OCI-LY3 (cell line): ENCODE results near the gene TNKS1BP1.
"Not testable (repeated sequence)": the region's sequence is repeated elsewhere in the genome, so short reads cannot be mapped to it uniquely, and the experiment has no call there.

ENCODE experiments used
- H2AFZ ChIP-seq: fragments of 200-600, 300-600 bp; shearing (Covaris generic); 2 replicates; pipeline ENCODE4 v1.6.0; 2014; ENCODE audit warnings: antibody characterized with exemption, low read depth, low read length
- H3K27ac ChIP-seq: fragments of 200-600, 300-600 bp; sonication (generic); 2 replicates; pipeline ENCODE4 v1.5.1; 2014; ENCODE audit warnings: mild to moderate bottlenecking, low read length, moderate library complexity, mixed read lengths
- H3K27me3 ChIP-seq: fragments of 200-600, 300-600 bp; sonication (generic); 2 replicates; pipeline ENCODE4 v1.6.1; 2014; ENCODE audit warnings: low read depth, low read length, mixed read lengths
- H3K36me3 ChIP-seq: fragments of 200-600, 300-600 bp; sonication (generic); replicated peaks from 2 replicates; pipeline ENCODE3; 2014; ENCODE audit warnings: low read depth, low read length, mixed read lengths
- H3K4me1 ChIP-seq: fragments of 300-600, 200-600 bp; sonication (generic); 2 replicates; pipeline ENCODE4 v1.6.1; 2014; ENCODE audit warnings: low read length, mixed read lengths
- H3K4me2 ChIP-seq: fragments of 200-600, 300-600 bp; sonication (generic); 2 replicates; pipeline ENCODE4 v1.6.1; 2014; ENCODE audit warnings: low read length, mixed read lengths
- H3K4me3 ChIP-seq: fragments of 300-600, 200-600 bp; sonication (generic); 2 replicates; pipeline ENCODE4 v1.5.1; 2014; ENCODE audit warnings: antibody characterized with exemption, mild to moderate bottlenecking, low read length, moderate library complexity
- H3K79me2 ChIP-seq: fragments of 300-600, 200-600 bp; shearing (Covaris generic); 2 replicates; pipeline ENCODE4 v1.6.1; 2014; ENCODE audit warnings: mild to moderate bottlenecking, low read length, mixed read lengths
- H3K9ac ChIP-seq: fragments of 300-600, 200-600 bp; shearing (Covaris generic); 2 replicates; pipeline ENCODE4 v1.6.0; 2014; ENCODE audit warnings: mild to moderate bottlenecking, low read length, moderate library complexity
- H3K9me3 ChIP-seq: fragments of 200-600, 300-600 bp; shearing (Covaris generic); 2 replicates; pipeline ENCODE4 v1.6.1; 2014; ENCODE audit warnings: low read length, mixed read lengths; ENCODE audit not compliant: insufficient read depth
- H4K20me1 ChIP-seq: fragments of 200-600, 300-600 bp; sonication (generic); 2 replicates; pipeline ENCODE4 v1.6.1; 2016; ENCODE audit warnings: low read length, mixed read lengths; ENCODE audit not compliant: insufficient read depth
- CTCF ChIP-seq: fragments of 200-600, 300-600 bp; sonication (generic); IDR thresholded peaks from 2 replicates; pipeline ENCODE4 v1.5.1; 2014; ENCODE audit warnings: antibody characterized with exemption, low read length, low read depth
- EZH2phosphoT487 ChIP-seq: fragments of 200-600 bp; shearing (Covaris generic); IDR thresholded peaks from 2 replicates; pipeline ENCODE4 v1.6.1; 2018; ENCODE audit warnings: antibody characterized with exemption, mixed run types, low read depth

Gene TNKS1BP1

GRCh38 chr11:57288771-57289579 is 35.8 kb downstream of the TNKS1BP1 start:
- no peak overlapping the region for H3K9ac ChIP-seq
- no peaks in the 10 kb centered on the region for H3K36me3 ChIP-seq
- no peaks in the 10 kb centered on the region for H3K4me1 ChIP-seq
- TF ChIP-seq CTCF (no peak), EZH2phosphoT487 (no peak)
- no peaks in the 10 kb centered on the region for H3K79me2 ChIP-seq
- no peak overlapping the region for H3K4me3 ChIP-seq
- no peak overlapping the region for H3K4me2 ChIP-seq
- peaks cover 30% of the 10 kb centered on the region for H3K27me3 ChIP-seq
- H3K27ac ChIP-seq, result no peak overlapping the region
- no peaks in the 10 kb centered on the region for H3K9me3 ChIP-seq
- H4K20me1 ChIP-seq, result no peaks in the 10 kb centered on the region
- no peak overlapping the region for H2AFZ ChIP-seq

DNA sequence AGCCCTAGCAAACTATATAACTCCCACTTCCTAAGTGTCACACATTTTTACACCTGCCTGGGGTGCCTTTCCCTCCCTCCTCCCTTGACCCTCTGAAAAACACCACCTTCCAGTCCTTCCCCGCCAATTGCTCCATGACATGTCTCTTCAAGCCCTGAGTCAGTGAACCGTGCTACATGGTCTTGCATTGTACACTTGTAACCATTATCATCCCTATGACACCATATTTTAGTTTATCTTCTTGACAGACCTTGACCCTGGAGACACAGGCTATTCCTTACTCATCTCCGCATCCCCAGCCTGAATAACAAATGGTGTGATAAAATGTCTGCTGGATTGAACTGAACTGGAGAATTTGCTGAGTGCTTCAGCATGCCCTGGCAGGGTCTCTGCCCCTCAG is 36.9 kb downstream of the TNKS1BP1 start:
- no peaks in the 10 kb centered on the region for H3K9me3 ChIP-seq
- no peak overlapping the region for H3K27ac ChIP-seq
- no peaks in the 10 kb centered on the region for H3K79me2 ChIP-seq
- H3K4me3 ChIP-seq, result no peak overlapping the region
- no peaks in the 10 kb centered on the region for H3K4me1 ChIP-seq
- H3K9ac ChIP-seq, result no peak overlapping the region
- no peaks in the 10 kb centered on the region for H3K36me3 ChIP-seq
- TF ChIP-seq CTCF (no peak), EZH2phosphoT487 (no peak)
- H4K20me1 ChIP-seq, result no peaks in the 10 kb centered on the region
- peaks cover 30% of the 10 kb centered on the region for H3K27me3 ChIP-seq
- H2AFZ ChIP-seq, result no peak overlapping the region
- no peak overlapping the region for H3K4me2 ChIP-seq

DNA sequence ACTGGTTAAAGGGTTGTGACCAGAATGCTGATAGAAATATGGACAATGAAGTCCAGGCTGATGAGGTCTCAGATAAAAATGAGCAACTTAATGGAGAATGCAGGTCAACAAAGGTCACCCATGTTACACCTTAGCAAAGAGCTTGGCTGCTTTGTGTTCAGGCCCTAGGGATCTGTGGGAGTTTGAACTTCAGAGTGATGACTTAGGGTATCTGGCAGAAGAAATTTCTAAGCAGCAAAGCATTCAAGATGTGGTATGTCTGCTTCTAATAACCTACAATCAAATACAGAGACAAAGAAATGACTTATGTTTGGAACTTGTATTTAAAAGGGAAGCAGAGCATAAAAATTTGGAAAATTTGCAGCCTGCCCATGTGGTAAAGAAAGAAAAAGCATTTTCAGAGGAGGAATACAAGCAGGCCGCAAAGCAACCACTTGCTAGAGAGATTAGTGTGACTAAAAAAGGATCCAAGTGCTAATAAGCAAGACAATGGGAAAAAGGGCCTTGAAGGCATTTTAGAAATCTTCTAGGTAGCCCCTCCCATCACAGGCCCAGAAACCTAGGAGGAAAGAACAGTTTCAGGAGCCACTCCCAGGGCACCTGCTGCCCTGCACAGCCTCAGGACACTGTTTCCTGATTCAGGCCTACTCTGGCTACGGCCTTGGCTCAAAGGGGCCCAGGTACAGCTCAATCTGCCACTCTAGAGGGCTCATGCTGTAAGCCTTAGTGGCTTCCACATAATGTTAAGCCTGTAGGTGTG is 41.3 kb downstream of the TNKS1BP1 start:
- no peak overlapping the region for H3K4me2 ChIP-seq
- H3K27me3 ChIP-seq, result peaks cover 11% of the 10 kb centered on the region; the same call in 1 of the 2 replicates
- no peaks in the 10 kb centered on the region for H3K9me3 ChIP-seq
- no peak overlapping the region for H3K4me3 ChIP-seq
- H3K27ac ChIP-seq, result no peak overlapping the region
- no peaks in the 10 kb centered on the region for H3K4me1 ChIP-seq
- no peaks in the 10 kb centered on the region for H4K20me1 ChIP-seq
- H3K79me2 ChIP-seq, result no peaks in the 10 kb centered on the region
- no peak overlapping the region for H3K9ac ChIP-seq
- no peaks in the 10 kb centered on the region for H3K36me3 ChIP-seq
- no peak overlapping the region for H2AFZ ChIP-seq
- no peak for TF ChIP-seq EZH2phosphoT487
- no peak for TF ChIP-seq CTCF

DNA sequence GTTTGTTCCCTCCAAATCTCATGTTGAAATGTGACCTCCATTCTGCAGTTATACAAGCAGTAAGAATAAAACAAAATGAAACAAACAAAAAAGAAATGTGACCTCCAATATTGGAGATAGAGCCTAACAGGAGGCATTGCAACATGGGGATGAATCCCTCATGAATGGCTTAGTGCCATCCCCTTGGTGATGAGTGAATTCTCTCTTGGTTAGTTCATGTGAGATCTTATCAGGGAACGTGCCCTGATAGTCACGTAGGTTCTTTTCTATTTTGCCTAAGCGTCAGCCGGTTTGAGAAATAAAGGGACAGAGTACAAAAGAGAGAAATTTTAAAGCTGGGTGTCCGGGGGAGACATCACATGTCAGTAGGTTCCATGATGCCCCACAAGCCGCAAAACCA is 43.2 kb downstream of the TNKS1BP1 start:
- H3K27me3 ChIP-seq, result peaks cover 15% of the 10 kb centered on the region; the same call in 1 of the 2 replicates
- H3K9me3 ChIP-seq, H3K79me2 ChIP-seq, H3K36me3 ChIP-seq, H2AFZ ChIP-seq, H3K4me3 ChIP-seq, H3K9ac ChIP-seq, H4K20me1 ChIP-seq, H3K4me1 ChIP-seq, H3K27ac ChIP-seq, H3K4me2 ChIP-seq: not testable (repeated sequence)
